22Rv1 (cell line): ENCODE results near the gene ZNF683.

Experiments used
- H3K27ac ChIP-seq: fragments of 450-650 bp; 2 replicates; pipeline ENCODE4 v1.5.1; 2017
- CTCF ChIP-seq: fragments of 450-650 bp; IDR thresholded peaks from 2 replicates; pipeline ENCODE4 v1.5.1; 2017; ENCODE audit warnings: mild to moderate bottlenecking
- ZFX ChIP-seq: fragments of 450-650 bp; IDR thresholded peaks from 2 replicates; pipeline ENCODE4 v1.6.1; 2017; ENCODE audit warnings: antibody characterized with exemption, borderline replicate concordance

The ZNF683 gene

GRCh38 chr1:26358411-26359384 is 13.9 kb downstream of the ZNF683 start:
- H3K27ac ChIP-seq, result no peak overlapping the region
- TF ChIP-seq ZFX, result no peak
- no peak for TF ChIP-seq CTCF

- no peak for TF ChIP-seq ZFX
- no peak for TF ChIP-seq CTCF
- no peak overlapping the region for H3K27ac ChIP-seq
Measured at GRCh38 chr1:26357121-26357602, 15.4 kb downstream of the ZNF683 start.

- no peak overlapping the region for H3K27ac ChIP-seq
- no peak for TF ChIP-seq ZFX
- no peak for TF ChIP-seq CTCF
Measured at GRCh38 chr1:26356106-26356505, 16.4 kb downstream of the ZNF683 start.

GRCh38 chr1:26354972-26355371 is 17.6 kb downstream of the ZNF683 start:
- no peak overlapping the region for H3K27ac ChIP-seq
- no peak for TF ChIP-seq CTCF
- no peak for TF ChIP-seq ZFX

- no peak for TF ChIP-seq ZFX
- no peak within 1 kb of the TSS for H3K27ac ChIP-seq
Measured at GRCh38 chr1:26353976-26354820, 18.4 kb downstream of the ZNF683 start, which contains the start of gene CRYBG2. Gene CRYBG2 (minus strand): TSS chr1:26354130. CDS start chr1:26346657, 7,473 bp downstream.

GRCh38 chr1:26353210-26353859 is 19.2 kb downstream of the ZNF683 start:
- TF ChIP-seq ZFX, result no peak
- no peak for TF ChIP-seq CTCF
- no peak overlapping the region for H3K27ac ChIP-seq

- no peak for TF ChIP-seq ZFX
- no peak for TF ChIP-seq CTCF
- no peak overlapping the region for H3K27ac ChIP-seq
Measured at GRCh38 chr1:26352338-26352679, 20.2 kb downstream of the ZNF683 start.
